ENCODE data around the gene FRMD4B.

GRCh38 chr3:69391554-69391953 is 5.7 kb upstream of the FRMD4B start:
- TF ChIP-seq CTCF (IDR thresholded peaks at IDR 0.05) (no peak), POLR2A (IDR thresholded peaks at IDR 0.05) (no peak)
